Hepatocyte (in vitro differentiated cells): Measurements from ENCODE around the gene HOXB6. TPM values are rescaled to one million over a fixed set of nuclear protein-coding genes. Genes with fewer than 3 reads are reported as not detected.

ENCODE experiments used
- DNase-seq: peaks from one replicate; pipeline ENCODE4 v3.0.0-alpha.2; 2016; ENCODE audit warnings: low spot score
- H2AFZ ChIP-seq: fragments of 200-600 bp; sonication (generic); 2 replicates; pipeline ENCODE4 v1.6.0; 2016; ENCODE audit warnings: antibody characterized with exemption, mild to moderate bottlenecking
- H3K27ac ChIP-seq: fragments of 200-600 bp; sonication (generic); 2 replicates; pipeline ENCODE4 v1.5.1; 2016; ENCODE audit warnings: mild to moderate bottlenecking
- H3K27me3 ChIP-seq: fragments of 200-600 bp; sonication (generic); 2 replicates; pipeline ENCODE4 v1.6.1; 2016
- H3K36me3 ChIP-seq: fragments of 200-600 bp; sonication (generic); replicated peaks from 2 replicates; pipeline ENCODE4 v1.5.1; 2016; ENCODE audit warnings: low read depth; ENCODE audit not compliant: insufficient read depth
- H3K4me1 ChIP-seq: fragments of 200-600 bp; sonication (generic); 2 replicates; pipeline ENCODE4 v1.5.1; 2016; ENCODE audit warnings: mild to moderate bottlenecking, moderate library complexity; ENCODE audit not compliant: insufficient read depth
- H3K4me2 ChIP-seq: fragments of 200-600 bp; sonication (generic); 2 replicates; pipeline ENCODE4 v1.6.0; 2016
- H3K4me3 ChIP-seq: fragments of 200-600 bp; sonication (generic); 2 replicates; pipeline ENCODE4 v1.5.1; 2016; ENCODE audit warnings: mild to moderate bottlenecking
- H3K79me2 ChIP-seq: fragments of 200-600 bp; sonication (generic); 2 replicates; pipeline ENCODE4 v1.6.0; 2017; ENCODE audit warnings: mild to moderate bottlenecking
- H3K9me2 ChIP-seq: fragments of 200-600 bp; sonication (generic); replicated peaks from 2 replicates; pipeline ENCODE4 v1.6.0; 2017; ENCODE audit warnings: mild to moderate bottlenecking; ENCODE audit not compliant: insufficient read depth
- H3K9me3 ChIP-seq: fragments of 200-600 bp; sonication (generic); 2 replicates; pipeline ENCODE4 v1.5.1; 2016; ENCODE audit warnings: low read depth, mild to moderate bottlenecking
- H4K20me1 ChIP-seq: fragments of 200-600 bp; sonication (generic); 2 replicates; pipeline ENCODE4 v1.6.0; 2016; ENCODE audit warnings: mild to moderate bottlenecking; ENCODE audit not compliant: insufficient read depth, poor library complexity, severe bottlenecking
- EZH2 ChIP-seq: fragments of 200-600 bp; sonication (generic); IDR thresholded peaks from 2 replicates; pipeline ENCODE4 v1.6.1; 2016; ENCODE audit warnings: antibody characterized with exemption, mild to moderate bottlenecking, borderline replicate concordance
- EZH2phosphoT487 ChIP-seq: fragments of 200-600 bp; sonication (generic); IDR thresholded peaks from one replicate; pipeline ENCODE4 v1.6.1; 2018; ENCODE audit warnings: antibody characterized with exemption, mild to moderate bottlenecking, low read depth, moderate library complexity; ENCODE audit not compliant: unreplicated experiment, severe bottlenecking
- WGBS: methylation state at CpG from one replicate; pipeline ENCODE4 v1.1.6; 2016; ENCODE audit warnings: low lambda C conversion rate; ENCODE audit errors: missing lambda C conversion rate; 5-methylcytosine and 5-hydroxymethylcytosine counted together
- polyA plus RNA-seq: library from polyadenylated mRNA; unstranded; fragments of >200 nt; fragmentation: Nextera tagmentation; extraction: Ambion mirVana; gene quantifications from 2 replicates; pipeline ENCODE4 v1.2.1, GENCODE V29; 2016
- total RNA-seq: library from RNA; depleted of rRNA; stranded (reverse); fragments of >200 nt; gene quantifications from 2 replicates; pipeline ENCODE4 v1.2.3, GENCODE V29; 2014
- TF ChIP-seq, protein P1 (sequence below): fragments of 200-600 bp; sonication (generic); IDR thresholded peaks from 2 replicates; pipeline ENCODE4 v1.5.1; 2016; ENCODE audit warnings: antibody characterized with exemption, mild to moderate bottlenecking; ENCODE audit not compliant: poor library complexity

Gene HOXB6
- total and polyA plus RNA-seq, 2 experiments from 2014 or later: 4.8 to 7.7 TPM

DNA sequence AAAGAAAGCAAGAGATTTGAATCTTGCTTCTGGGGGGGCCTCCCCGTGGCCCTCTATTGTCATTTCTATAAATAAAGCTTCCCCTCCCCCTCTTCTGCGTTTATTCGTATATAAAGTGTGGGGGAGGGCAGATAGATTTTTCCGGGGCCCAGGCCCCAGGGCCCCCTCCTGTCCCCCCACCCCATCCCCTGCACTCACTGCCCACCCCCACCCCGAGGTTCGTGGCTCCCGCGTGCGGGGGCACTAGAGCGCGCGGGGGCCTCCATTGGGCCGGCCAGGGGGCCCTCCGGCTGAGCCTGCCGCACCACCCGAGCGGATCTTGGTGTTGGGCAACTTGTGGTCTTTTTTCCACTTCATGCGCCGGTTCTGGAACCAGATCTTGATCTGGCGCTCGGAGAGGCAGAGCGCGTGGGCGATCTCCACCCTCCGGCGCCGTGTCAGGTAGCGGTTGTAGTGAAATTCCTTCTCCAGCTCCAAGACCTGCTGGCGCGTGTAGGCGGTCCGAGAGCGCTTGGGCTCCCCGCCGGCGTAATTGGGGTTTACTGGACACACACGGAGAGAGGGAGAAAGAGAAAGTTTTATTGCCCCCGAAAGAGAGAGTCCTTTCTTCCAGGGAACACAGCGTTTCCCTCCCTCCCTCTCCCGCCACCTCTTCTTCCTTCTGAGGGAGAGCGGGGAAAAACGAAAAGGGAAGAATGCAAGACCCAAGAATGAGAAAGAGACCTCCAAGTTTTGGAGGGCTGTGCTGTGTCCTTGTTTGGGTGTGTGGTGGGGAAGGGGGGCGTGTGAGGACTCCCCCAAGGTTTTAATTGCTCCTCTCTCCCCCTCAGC is 28.1 kb downstream of the HOXB6 start:
- H3K9me2 ChIP-seq: no peaks in the 10 kb centered on the region
- no peak overlapping the region for H2AFZ ChIP-seq
- H3K9me3 ChIP-seq: no peaks in the 10 kb centered on the region
- H3K4me1 ChIP-seq: peaks cover 9% of the 10 kb centered on the region
- H3K4me3 ChIP-seq: peak overlapping the region; percentile 26
- H3K79me2 ChIP-seq: peaks cover 16% of the 10 kb centered on the region
- no peaks in the 10 kb centered on the region for H3K36me3 ChIP-seq
- no peaks in the 10 kb centered on the region for H4K20me1 ChIP-seq
- peak overlapping the region; percentile 91 for H3K4me2 ChIP-seq
- H3K27ac ChIP-seq: peak overlapping the region; percentile 68
- H3K27me3 ChIP-seq: peaks cover 92% of the 10 kb centered on the region
- TF ChIP-seq EZH2 (peak; percentile 48), EZH2phosphoT487 (no peak)
- peak; percentile 58 for DNase-seq
- WGBS: 6% methylated on average over 41 of the region's 43 CpGs

DNA sequence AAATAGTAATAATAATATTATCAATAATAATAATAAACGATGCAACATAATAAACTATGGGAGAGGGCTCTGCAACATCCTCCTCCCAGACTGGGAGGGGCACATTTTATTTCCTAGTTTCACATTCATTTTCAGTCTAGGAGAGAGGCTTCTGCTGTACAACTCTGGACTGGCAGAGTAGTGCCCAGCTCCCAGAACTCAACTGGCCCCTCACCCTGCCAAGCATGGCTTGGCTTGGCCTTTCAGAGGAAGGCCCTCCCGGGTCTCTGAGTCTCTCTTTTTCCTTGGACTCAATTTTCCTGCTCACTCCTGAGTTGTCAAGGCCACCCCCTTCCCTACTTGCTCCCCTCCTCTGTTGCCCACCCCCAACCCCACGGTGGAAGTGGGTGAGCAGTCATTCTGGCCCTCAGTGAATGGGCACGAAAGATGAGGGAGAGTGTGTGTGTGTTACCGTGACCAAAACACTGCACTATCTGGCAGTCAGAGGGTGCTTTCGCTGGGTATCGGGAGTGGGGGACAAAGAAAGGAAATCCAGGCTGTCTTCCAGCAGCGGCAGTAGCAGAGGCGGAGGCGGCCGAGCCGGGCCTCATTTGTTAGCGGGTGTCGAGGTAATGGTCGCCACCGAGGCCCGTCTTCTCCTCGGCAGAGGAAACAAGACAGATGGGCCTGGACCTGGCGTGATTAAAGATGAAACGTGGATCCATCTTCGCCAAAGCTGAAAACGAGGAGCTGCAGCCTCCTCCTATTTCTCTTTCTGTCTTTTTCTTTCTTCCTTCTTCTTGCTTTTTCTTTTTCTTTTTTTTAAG is 28.9 kb downstream of the HOXB6 start:
- TF ChIP-seq, protein P1, sequence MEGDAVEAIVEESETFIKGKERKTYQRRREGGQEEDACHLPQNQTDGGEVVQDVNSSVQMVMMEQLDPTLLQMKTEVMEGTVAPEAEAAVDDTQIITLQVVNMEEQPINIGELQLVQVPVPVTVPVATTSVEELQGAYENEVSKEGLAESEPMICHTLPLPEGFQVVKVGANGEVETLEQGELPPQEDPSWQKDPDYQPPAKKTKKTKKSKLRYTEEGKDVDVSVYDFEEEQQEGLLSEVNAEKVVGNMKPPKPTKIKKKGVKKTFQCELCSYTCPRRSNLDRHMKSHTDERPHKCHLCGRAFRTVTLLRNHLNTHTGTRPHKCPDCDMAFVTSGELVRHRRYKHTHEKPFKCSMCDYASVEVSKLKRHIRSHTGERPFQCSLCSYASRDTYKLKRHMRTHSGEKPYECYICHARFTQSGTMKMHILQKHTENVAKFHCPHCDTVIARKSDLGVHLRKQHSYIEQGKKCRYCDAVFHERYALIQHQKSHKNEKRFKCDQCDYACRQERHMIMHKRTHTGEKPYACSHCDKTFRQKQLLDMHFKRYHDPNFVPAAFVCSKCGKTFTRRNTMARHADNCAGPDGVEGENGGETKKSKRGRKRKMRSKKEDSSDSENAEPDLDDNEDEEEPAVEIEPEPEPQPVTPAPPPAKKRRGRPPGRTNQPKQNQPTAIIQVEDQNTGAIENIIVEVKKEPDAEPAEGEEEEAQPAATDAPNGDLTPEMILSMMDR: no peak
- TF ChIP-seq EZH2phosphoT487: no peak
- TF ChIP-seq EZH2: no peak
- no peaks in the 10 kb centered on the region for H3K9me3 ChIP-seq
- H3K4me3 ChIP-seq: no peak overlapping the region
- H3K27ac ChIP-seq: peak overlapping the region; percentile 68
- H3K36me3 ChIP-seq: no peaks in the 10 kb centered on the region
- no peaks in the 10 kb centered on the region for H4K20me1 ChIP-seq
- peaks cover 13% of the 10 kb centered on the region for H3K4me1 ChIP-seq
- H3K4me2 ChIP-seq: peak overlapping the region; percentile 91
- 16% methylated on average over 22 of the region's 22 CpGs for WGBS
- H3K79me2 ChIP-seq: peaks cover 14% of the 10 kb centered on the region
- DNase-seq: no peak
- H2AFZ ChIP-seq: no peak overlapping the region
- no peaks in the 10 kb centered on the region for H3K9me2 ChIP-seq
- H3K27me3 ChIP-seq: peaks cover 92% of the 10 kb centered on the region

DNA sequence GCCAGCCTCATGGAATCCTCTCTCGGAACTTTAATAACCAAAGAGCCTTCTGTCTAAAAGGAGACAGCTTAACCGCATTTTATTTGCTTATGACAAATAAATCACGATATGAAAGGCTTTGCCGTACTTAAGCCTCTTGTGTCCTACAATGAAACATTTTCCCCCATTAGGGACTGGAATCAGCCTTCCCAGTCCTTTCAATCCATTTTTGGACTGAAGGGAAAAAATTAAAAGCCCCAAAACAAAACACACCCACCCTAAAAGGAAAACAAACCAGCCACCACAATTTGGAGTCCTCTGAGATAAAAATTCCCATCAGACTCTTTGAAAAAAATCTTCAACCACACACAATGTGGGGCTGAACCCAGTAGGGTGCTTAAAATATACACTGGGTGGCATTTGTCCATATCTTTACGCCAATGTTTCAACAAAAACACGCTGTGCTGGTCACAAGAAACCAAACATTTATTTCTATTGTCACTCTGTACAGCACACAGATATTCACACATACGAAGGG is 29.7 kb downstream of the HOXB6 start:
- no peak for DNase-seq
- peak overlapping the region; percentile 91 for H3K4me2 ChIP-seq
- no peak for TF ChIP-seq EZH2
- no peaks in the 10 kb centered on the region for H3K9me2 ChIP-seq
- H2AFZ ChIP-seq: no peak overlapping the region
- H3K79me2 ChIP-seq: peaks cover 11% of the 10 kb centered on the region
- no peak overlapping the region for H3K4me3 ChIP-seq
- H3K27ac ChIP-seq: peak overlapping the region; percentile 68
- no peaks in the 10 kb centered on the region for H3K36me3 ChIP-seq
- peaks cover 17% of the 10 kb centered on the region for H3K4me1 ChIP-seq
- H3K27me3 ChIP-seq: peaks cover 92% of the 10 kb centered on the region
- H3K9me3 ChIP-seq: no peaks in the 10 kb centered on the region
- WGBS: 28% methylated on average over 7 of the region's 7 CpGs
- H4K20me1 ChIP-seq: no peaks in the 10 kb centered on the region

DNA sequence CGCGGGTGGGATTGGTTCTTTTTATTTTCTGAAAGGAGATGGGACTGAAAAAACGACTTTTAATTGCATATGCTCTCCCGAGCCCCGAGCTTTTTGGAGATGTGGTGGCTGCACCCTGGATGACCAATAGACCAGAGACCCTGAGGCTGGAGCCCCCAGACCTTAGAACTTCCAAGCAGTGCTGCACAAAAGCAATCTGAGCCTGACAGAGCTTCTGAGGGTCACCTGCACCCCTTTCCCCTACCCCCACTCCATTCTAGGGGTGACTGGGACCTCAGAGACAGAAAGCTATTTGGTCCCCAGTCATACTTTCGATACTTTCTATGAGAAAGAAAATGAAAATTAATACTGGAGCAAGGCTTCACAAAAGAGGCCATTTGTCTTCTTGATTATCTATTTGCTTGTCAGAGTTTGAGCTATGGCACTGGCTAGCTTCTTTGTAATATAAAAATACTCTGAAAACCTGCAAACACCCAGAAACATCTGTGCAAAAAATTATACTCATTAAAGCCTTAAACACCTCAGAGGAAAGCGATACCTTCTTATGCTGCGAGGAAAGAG is 30.2 kb downstream of the HOXB6 start:
- WGBS: 33% methylated on average over 8 of the region's 8 CpGs
- H3K27me3 ChIP-seq: peaks cover 92% of the 10 kb centered on the region
- H3K9me2 ChIP-seq: no peaks in the 10 kb centered on the region
- H3K4me3 ChIP-seq: no peak overlapping the region
- no peak for TF ChIP-seq EZH2
- TF ChIP-seq, protein P1: no peak
- TF ChIP-seq EZH2phosphoT487: no peak
- H3K27ac ChIP-seq: peak overlapping the region; percentile 68
- H3K9me3 ChIP-seq: no peaks in the 10 kb centered on the region
- no peak for DNase-seq
- H3K36me3 ChIP-seq: no peaks in the 10 kb centered on the region
- H2AFZ ChIP-seq: no peak overlapping the region
- peak overlapping the region; percentile 91 for H3K4me2 ChIP-seq
- H3K4me1 ChIP-seq: peaks cover 13% of the 10 kb centered on the region
- H3K79me2 ChIP-seq: peaks cover 13% of the 10 kb centered on the region
- H4K20me1 ChIP-seq: no peaks in the 10 kb centered on the region
